ENCODE results near the gene KHDC4. TPM values are rescaled to one million over a fixed set of nuclear protein-coding genes. Genes with fewer than 3 reads are reported as not detected.

The KHDC4 gene
- total RNA-seq, 2 experiments from 2014 or later, result 56.6 to 60.8 TPM

DNA sequence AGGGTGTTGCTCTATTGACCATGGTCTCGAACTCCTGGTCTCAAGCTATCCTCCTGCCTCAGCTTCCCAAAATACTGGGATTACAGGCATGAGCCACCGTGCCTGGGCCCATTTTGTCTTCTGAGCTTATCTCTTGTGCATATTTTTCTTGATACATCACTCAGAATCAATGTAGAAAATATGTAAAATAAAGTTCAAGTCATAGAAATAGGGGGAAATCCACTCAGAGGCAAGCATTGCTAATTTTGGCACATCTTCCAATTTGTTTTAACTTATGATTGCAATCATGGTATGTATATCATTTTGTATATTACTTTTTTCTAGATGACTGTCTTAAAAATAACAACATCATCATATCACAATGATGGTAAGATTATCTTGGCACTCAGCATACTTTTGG lies 44.6 kb downstream of the KHDC4 start:
- peaks cover 12% of the 10 kb centered on the region for H3K4me1 ChIP-seq (ENCODE audit: insufficient read depth, low read length)
- H3K27me3 ChIP-seq (ENCODE audit: control insufficient read depth in 1 of 2, insufficient read depth in 2 of 2, low read length in 2 of 2), result no peaks in the 10 kb centered on the region
- CTCF ChIA-PET, result no interaction called here
- H3K9me3 ChIP-seq (ENCODE audit: control insufficient read depth in 1 of 2, insufficient read depth in 1 of 2, low read length in 2 of 2), result no peaks in the 10 kb centered on the region
- no peaks in the 10 kb centered on the region for H3K27me3 Mint-ChIP-seq
- TF ChIP-seq, protein P1, sequence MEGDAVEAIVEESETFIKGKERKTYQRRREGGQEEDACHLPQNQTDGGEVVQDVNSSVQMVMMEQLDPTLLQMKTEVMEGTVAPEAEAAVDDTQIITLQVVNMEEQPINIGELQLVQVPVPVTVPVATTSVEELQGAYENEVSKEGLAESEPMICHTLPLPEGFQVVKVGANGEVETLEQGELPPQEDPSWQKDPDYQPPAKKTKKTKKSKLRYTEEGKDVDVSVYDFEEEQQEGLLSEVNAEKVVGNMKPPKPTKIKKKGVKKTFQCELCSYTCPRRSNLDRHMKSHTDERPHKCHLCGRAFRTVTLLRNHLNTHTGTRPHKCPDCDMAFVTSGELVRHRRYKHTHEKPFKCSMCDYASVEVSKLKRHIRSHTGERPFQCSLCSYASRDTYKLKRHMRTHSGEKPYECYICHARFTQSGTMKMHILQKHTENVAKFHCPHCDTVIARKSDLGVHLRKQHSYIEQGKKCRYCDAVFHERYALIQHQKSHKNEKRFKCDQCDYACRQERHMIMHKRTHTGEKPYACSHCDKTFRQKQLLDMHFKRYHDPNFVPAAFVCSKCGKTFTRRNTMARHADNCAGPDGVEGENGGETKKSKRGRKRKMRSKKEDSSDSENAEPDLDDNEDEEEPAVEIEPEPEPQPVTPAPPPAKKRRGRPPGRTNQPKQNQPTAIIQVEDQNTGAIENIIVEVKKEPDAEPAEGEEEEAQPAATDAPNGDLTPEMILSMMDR (IDR thresholded peaks at IDR 0.05), result no peak
- DNase-seq (no peak), ATAC-seq (ENCODE audit: poor library complexity) (no peak)
- H3K4me1 Mint-ChIP-seq (ENCODE audit: low read depth), result peaks cover 15% of the 10 kb centered on the region
- H3K27ac Mint-ChIP-seq, result no peak overlapping the region
- H3K27ac ChIP-seq (ENCODE audit: low read depth in 1 of 2, low read length in 2 of 2), result no peak overlapping the region
- intact Hi-C loops (cut with DNase I, micrococcal nuclease), result no loop called here
- no peaks in the 10 kb centered on the region for H3K9me3 Mint-ChIP-seq
- H3K36me3 ChIP-seq (ENCODE audit: insufficient read depth, low read length), result no peaks in the 10 kb centered on the region
- POLR2A ChIA-PET, result no interaction called here
- no peak overlapping the region for H3K4me3 Mint-ChIP-seq
- H3K4me3 ChIP-seq (ENCODE audit: low read length), result no peak overlapping the region
- no peaks in the 10 kb centered on the region for H3K36me3 Mint-ChIP-seq (ENCODE audit: low read depth)

DNA sequence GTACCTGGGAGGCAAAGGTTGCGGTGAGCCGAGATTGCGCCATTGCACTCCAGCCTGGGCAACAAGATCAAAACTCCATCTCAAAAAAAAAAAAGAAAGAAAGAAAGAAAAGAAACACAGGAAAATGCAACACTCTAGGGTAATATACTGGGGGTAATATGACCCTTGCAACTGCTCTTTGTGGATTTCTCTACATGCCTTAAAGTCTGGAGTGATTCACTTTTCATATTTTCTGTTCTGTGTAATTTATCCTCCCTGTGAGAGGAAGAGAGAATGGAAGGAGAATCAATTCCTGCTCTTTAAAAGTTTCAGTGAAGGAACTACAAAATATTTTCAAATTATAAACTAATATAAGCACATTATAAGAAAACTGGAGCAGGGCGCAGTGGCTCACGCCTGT lies 45.7 kb downstream of the KHDC4 start:
- Mint-ChIP-seq H3K36me3 (ENCODE audit: low read depth) (no peaks in the 10 kb centered on the region), H3K4me3 (no peak overlapping the region), H3K27ac (no peak overlapping the region), H3K27me3 (no peaks in the 10 kb centered on the region), H3K4me1 (ENCODE audit: low read depth) (peaks cover 10% of the 10 kb centered on the region), H3K9me3 (no peaks in the 10 kb centered on the region)
- H3K36me3 ChIP-seq (ENCODE audit: insufficient read depth, low read length), result no peaks in the 10 kb centered on the region
- no peaks in the 10 kb centered on the region for H3K27me3 ChIP-seq (ENCODE audit: control insufficient read depth in 1 of 2, insufficient read depth in 2 of 2, low read length in 2 of 2)
- no peak overlapping the region for H3K27ac ChIP-seq (ENCODE audit: low read depth in 1 of 2, low read length in 2 of 2)
- DNase-seq (no peak), ATAC-seq (ENCODE audit: poor library complexity) (no peak)
- peaks cover 7% of the 10 kb centered on the region for H3K4me1 ChIP-seq (ENCODE audit: insufficient read depth, low read length)
- intact Hi-C loops (cut with DNase I, micrococcal nuclease), result no loop called here
- POLR2A ChIA-PET, result no interaction called here
- TF ChIP-seq, protein P1 (IDR thresholded peaks at IDR 0.05), result no peak
- H3K4me3 ChIP-seq (ENCODE audit: low read length), result no peak overlapping the region
- no peaks in the 10 kb centered on the region for H3K9me3 ChIP-seq (ENCODE audit: control insufficient read depth in 1 of 2, insufficient read depth in 1 of 2, low read length in 2 of 2)
- CTCF ChIA-PET, result no interaction called here

DNA sequence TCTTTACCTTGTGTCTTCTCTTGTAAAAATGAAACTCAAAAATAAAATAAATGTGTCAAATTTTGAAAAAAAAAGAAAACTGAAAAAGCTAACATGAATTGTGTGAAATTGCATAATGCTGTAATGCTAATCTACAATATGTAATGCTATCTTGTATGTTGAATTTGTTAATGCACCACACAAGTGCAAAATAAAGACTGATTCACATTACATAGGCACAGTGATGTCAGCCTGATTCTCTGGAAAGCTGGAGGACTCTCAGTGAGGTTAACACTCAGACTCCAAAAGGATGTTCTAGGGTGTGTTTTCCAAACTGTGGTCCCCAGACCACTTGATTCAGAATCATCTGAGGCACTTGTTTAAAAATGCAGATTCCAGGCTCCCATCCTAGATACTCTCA lies 49.2 kb downstream of the KHDC4 start:
- Histone ChIP-seq H3K27me3 (ENCODE audit: control insufficient read depth in 1 of 2, insufficient read depth in 2 of 2, low read length in 2 of 2) (no peaks in the 10 kb centered on the region), H3K9me3 (ENCODE audit: control insufficient read depth in 1 of 2, insufficient read depth in 1 of 2, low read length in 2 of 2) (no peaks in the 10 kb centered on the region), H3K36me3 (ENCODE audit: insufficient read depth, low read length) (peaks cover 12% of the 10 kb centered on the region), H3K27ac (ENCODE audit: low read depth in 1 of 2, low read length in 2 of 2) (no peak overlapping the region), H3K4me3 (ENCODE audit: low read length) (no peak overlapping the region), H3K4me1 (ENCODE audit: insufficient read depth, low read length) (no peaks in the 10 kb centered on the region)
- H3K27ac Mint-ChIP-seq, result no peak overlapping the region
- DNase-seq, result no peak
- POLR2A ChIA-PET, result no interaction called here
- H3K9me3 Mint-ChIP-seq, result no peaks in the 10 kb centered on the region
- ATAC-seq (ENCODE audit: poor library complexity), result no peak
- TF ChIP-seq, protein P1 (IDR thresholded peaks at IDR 0.05), result no peak
- H3K36me3 Mint-ChIP-seq (ENCODE audit: low read depth), result no peaks in the 10 kb centered on the region
- H3K4me3 Mint-ChIP-seq, result no peak overlapping the region
- intact Hi-C loops (cut with DNase I, micrococcal nuclease), result no loop called here
- CTCF ChIA-PET, result no interaction called here
- no peaks in the 10 kb centered on the region for H3K4me1 Mint-ChIP-seq (ENCODE audit: low read depth)
- H3K27me3 Mint-ChIP-seq, result no peaks in the 10 kb centered on the region
